Prostate gland (tissue), 2 donors: ENCODE data around the gene KPNA4. TPM values are rescaled to one million over a fixed set of nuclear protein-coding genes. Genes with fewer than 3 reads are reported as not detected.
"Not testable (repeated sequence)": the region's sequence is repeated elsewhere in the genome, so short reads cannot be mapped to it uniquely, and the experiment has no call there.

ENCODE experiments used
- DNase-seq: peaks from one replicate; pipeline ENCODE4 v3.0.0-alpha.2; 2019; ENCODE audit warnings: low spot score
- H3K27ac ChIP-seq, 2 donors: fragments of 200-600 bp; sonication (generic); 2 replicates each; pipeline ENCODE4 v1.5.1; 2017 to 2019
- H3K27me3 ChIP-seq: fragments of 200-600 bp; sonication (generic); replicated peaks from 2 replicates; pipeline ENCODE4 v1.5.1; 2019; ENCODE audit not compliant: insufficient read depth
- H3K36me3 ChIP-seq, 2 donors: fragments of 200-600 bp; sonication (generic); 1 replicate in 1 of 2; 2 replicates in 1 of 2; pipeline versions ENCODE4 v1.5.1 to v1.8.1; 2017 to 2019
- H3K4me1 ChIP-seq: fragments of 200-600 bp; sonication (generic); replicated peaks from 2 replicates; pipeline ENCODE4 v1.5.1; 2019
- H3K4me3 ChIP-seq, 2 donors: fragments of 200-600 bp; sonication (generic); 2 replicates each; pipeline ENCODE4 v1.5.1; 2017 to 2019
- H3K9me3 ChIP-seq: fragments of 200-600 bp; sonication (generic); 2 replicates; pipeline ENCODE4 v1.5.1; 2017
- POLR2A ChIP-seq: fragments of 450-650 bp; IDR thresholded peaks from one replicate; pipeline ENCODE4 v1.6.1; 2016; ENCODE audit warnings: antibody characterized with exemption, mild to moderate bottlenecking
- POLR2AphosphoS5 ChIP-seq: sonication (generic); formaldehyde crosslinking; IDR thresholded peaks from one replicate; pipeline ENCODE4 v1.6.1; 2017; ENCODE audit warnings: antibody characterized with exemption
- WGBS: methylation state at CpG from one replicate; pipeline ENCODE4 v1.1.5; 2018; 5-methylcytosine and 5-hydroxymethylcytosine counted together
- intact Hi-C: fragments of 100-400 bp; cut with DNase I; formaldehyde crosslinking; loops from one replicate; pipeline ENCODE4 v1.14.2; 2022
- total RNA-seq, 2 donors: library from RNA; depleted of rRNA; stranded (reverse); fragments of >200 nt; gene quantifications; one replicate each; pipeline ENCODE4 v1.1.0, GENCODE V29; 2016
- TF ChIP-seq, protein P1 (sequence below), 4 experiments: fragments of 200-600 bp in 2 of 4; fragments of 450-650 bp in 2 of 4; sonication (generic) in 2 of 4; IDR thresholded peaks; 1 replicate in 3 of 4; 2 replicates in 1 of 4; pipeline ENCODE4 v1.5.1; 2016 to 2019; ENCODE audit warnings: antibody characterized with exemption in 4 of 4, mild to moderate bottlenecking in 2 of 4, moderate library complexity in 2 of 4

The KPNA4 gene
- total RNA-seq, 2 donors from 2014 or later: 19.5 to 29.2 TPM

DNA sequence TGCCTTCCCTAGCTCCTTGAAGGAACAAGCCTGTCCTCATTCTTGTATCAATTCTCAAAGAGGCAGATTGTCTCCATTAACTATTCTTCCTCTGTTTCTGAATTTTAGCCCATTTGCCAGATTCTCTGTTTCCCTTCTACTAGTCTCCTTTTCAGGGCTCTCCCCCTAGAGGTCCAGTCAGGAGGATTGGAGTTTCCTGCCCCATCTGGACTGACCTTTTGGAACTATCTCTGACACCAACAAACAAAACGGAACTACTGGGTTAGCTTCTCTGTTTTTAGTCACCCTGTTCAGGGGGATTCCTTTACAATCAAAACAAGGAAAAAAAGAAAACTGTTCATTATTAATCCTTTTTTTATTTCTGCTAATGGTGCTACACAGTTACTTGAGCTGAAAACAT lies 10.2 kb upstream of the KPNA4 start:
- no peak for DNase-seq
- TF ChIP-seq POLR2A (no peak), POLR2AphosphoS5 (no peak)
- TF ChIP-seq, protein P1, sequence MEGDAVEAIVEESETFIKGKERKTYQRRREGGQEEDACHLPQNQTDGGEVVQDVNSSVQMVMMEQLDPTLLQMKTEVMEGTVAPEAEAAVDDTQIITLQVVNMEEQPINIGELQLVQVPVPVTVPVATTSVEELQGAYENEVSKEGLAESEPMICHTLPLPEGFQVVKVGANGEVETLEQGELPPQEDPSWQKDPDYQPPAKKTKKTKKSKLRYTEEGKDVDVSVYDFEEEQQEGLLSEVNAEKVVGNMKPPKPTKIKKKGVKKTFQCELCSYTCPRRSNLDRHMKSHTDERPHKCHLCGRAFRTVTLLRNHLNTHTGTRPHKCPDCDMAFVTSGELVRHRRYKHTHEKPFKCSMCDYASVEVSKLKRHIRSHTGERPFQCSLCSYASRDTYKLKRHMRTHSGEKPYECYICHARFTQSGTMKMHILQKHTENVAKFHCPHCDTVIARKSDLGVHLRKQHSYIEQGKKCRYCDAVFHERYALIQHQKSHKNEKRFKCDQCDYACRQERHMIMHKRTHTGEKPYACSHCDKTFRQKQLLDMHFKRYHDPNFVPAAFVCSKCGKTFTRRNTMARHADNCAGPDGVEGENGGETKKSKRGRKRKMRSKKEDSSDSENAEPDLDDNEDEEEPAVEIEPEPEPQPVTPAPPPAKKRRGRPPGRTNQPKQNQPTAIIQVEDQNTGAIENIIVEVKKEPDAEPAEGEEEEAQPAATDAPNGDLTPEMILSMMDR (IDR thresholded peaks at IDR 0.05): no peak
- H3K4me1 ChIP-seq: no peaks in the 10 kb centered on the region
- no peak overlapping the region for H3K27ac ChIP-seq
- intact Hi-C loops: no loop called here
- WGBS: 88% methylated on average over 1 of the region's 1 CpG
- no peaks in the 10 kb centered on the region for H3K9me3 ChIP-seq
- no peaks in the 10 kb centered on the region for H3K27me3 ChIP-seq
- H3K36me3 ChIP-seq: no peaks in the 10 kb centered on the region
- no peak overlapping the region for H3K4me3 ChIP-seq

DNA sequence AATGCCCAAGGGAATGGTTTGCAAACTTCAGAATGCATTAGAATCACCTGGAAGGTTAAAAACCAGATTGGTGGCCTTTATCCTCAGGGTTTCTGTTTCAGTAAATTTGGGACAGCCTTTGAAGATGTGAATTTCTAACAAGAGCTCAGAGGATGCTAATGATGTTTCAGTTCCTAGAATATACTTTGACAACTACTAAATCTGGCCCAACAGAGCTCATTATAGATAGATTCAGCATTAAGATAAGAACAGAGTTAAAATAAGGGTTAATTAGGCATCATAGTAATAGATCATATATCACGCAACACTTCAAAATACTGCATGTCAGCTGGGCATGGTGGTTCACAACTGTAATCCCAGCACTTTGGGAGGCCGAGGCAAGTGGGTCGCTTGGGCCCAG lies 9.3 kb upstream of the KPNA4 start:
- Histone ChIP-seq H3K4me1 (no peaks in the 10 kb centered on the region), H3K36me3 (no peaks in the 10 kb centered on the region), H3K9me3 (no peaks in the 10 kb centered on the region), H3K4me3 (no peak overlapping the region), H3K27ac (no peak overlapping the region), H3K27me3 (no peaks in the 10 kb centered on the region)
- DNase-seq: no peak
- intact Hi-C loops: no loop called here
- 96% methylated on average over 3 of the region's 3 CpGs for WGBS
- TF ChIP-seq, protein P1 (IDR thresholded peaks at IDR 0.05): no peak
- TF ChIP-seq POLR2A (no peak), POLR2AphosphoS5 (no peak)

DNA sequence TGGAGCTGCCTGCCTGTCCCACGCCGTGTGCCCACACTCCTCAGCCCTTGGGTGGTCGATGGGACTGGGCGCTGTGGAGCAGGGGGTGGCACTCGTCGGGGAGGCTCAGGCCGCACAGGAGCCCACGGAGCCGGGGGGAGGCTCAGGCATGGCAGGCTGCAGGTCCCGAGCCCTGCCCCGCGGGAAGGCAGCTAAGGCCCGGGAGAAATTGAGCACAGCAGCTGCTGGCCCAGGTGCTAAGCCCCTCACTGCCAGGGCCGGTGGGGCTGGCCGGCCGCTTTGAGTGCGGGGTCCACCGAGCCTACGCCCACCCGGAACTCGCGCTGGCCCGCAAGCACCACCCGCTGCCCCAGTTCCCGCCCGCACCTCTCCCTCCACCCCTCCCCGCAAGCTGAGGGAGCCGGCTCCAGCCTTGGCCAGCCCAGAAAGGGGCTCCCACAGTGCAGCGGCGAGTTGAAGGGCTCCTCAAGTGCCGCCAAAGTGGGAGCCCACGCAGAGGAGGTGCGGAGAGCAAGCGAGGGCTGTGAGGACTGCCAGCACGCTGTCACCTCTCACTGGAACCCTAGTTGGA lies 8.7 kb upstream of the KPNA4 start:
- H3K36me3 ChIP-seq, H3K4me3 ChIP-seq, intact Hi-C loops, DNase-seq, H3K9me3 ChIP-seq, H3K27me3 ChIP-seq, H3K4me1 ChIP-seq, H3K27ac ChIP-seq: not testable (repeated sequence)
- 97% methylated on average over 30 of the region's 35 CpGs for WGBS

DNA sequence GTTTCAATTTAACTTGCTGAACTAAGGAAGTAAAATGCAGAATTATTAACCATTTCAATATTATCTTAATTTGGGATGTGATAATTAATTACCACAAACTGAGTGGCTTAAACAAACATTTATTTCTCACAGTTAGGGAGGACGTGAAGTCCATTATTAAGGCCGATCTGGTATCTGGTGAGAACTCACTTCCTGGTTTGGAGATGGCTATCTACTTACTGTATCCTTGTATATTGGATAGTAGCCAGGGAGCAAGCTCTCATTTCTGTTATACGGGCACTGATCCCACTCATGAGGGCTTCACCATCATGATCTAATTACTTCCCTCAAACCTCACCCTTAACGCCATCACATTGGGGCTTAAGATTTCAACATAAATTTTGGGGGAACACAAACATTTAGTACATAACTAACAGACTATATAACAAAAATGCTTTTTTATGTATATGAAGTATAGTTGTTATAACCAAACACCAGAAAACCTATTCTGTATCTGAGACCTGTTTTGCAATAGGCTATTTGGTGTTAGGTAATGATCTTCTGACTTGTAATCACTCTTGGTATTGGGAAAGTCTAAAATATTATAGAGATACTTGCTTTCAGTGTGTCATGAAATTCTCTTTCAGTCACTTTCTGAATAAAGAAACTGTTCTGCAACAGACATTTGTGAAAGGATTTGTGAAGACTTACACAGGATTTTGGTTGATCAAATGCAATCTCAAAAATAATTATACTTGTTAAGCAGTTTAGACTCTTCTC lies 4.7 kb upstream of the KPNA4 start:
- Histone ChIP-seq H3K27ac (no peak overlapping the region), H3K9me3 (no peaks in the 10 kb centered on the region), H3K36me3 (no peaks in the 10 kb centered on the region), H3K27me3 (no peaks in the 10 kb centered on the region), H3K4me1 (no peaks in the 10 kb centered on the region), H3K4me3 (no peak overlapping the region)
- DNase-seq: no peak
- TF ChIP-seq, protein P1 (IDR thresholded peaks at IDR 0.05): no peak
- no peak for TF ChIP-seq POLR2AphosphoS5
- TF ChIP-seq POLR2A: no peak
- WGBS: 79% methylated on average over 4 of the region's 4 CpGs
- intact Hi-C loops: loop anchor here (10.0 kb wide), 1 partner anchor 185 kb away; the partner anchor contains the start of gene PPM1L

DNA sequence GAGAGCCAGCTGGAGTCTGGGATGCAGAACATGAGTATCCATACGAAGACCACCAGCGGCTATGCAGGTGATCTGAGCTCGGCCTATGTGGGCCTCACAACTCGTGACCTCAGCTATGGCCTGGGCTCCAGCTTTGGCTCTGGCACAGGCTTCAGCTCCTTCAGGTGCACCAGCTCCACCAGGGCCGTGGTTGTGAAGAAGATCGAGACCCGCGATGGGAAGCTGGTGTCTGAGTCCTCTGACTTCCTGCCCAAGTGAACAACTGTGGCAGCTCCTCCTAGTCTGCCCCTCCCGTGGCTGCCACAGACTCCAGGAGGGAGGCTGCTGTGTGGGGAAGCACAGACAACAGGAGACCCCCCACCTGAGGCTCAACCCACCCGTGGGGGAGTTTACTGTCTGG lies 3.6 kb upstream of the KPNA4 start:
- Histone ChIP-seq H3K27ac (no peak overlapping the region), H3K4me3 (no peak overlapping the region), H3K36me3 (no peaks in the 10 kb centered on the region), H3K9me3 (no peaks in the 10 kb centered on the region), H3K27me3 (no peaks in the 10 kb centered on the region), H3K4me1 (no peaks in the 10 kb centered on the region)
- intact Hi-C loops: loop anchor here (10.0 kb wide), 1 partner anchor 186 kb away; the partner anchor contains the start of gene PPM1L
- WGBS: 96% methylated on average over 9 of the region's 10 CpGs
- DNase-seq: no peak
- TF ChIP-seq POLR2A (no peak), POLR2AphosphoS5 (no peak)
- TF ChIP-seq, protein P1 (IDR thresholded peaks at IDR 0.05): no peak
